Fibroblast of lung (primary cell): Measurements from ENCODE around the gene G0S2.

ENCODE experiments used
- EZH2 ChIP-seq: IDR thresholded peaks from 2 replicates; pipeline ENCODE4 v1.5.1; 2012; ENCODE audit warnings: low read length, control low read depth, mild to moderate bottlenecking; ENCODE audit errors: missing control alignments
- TF ChIP-seq, protein P1 (sequence below), 2 donors: IDR thresholded peaks in 1 of 2; conservative IDR thresholded peaks in 1 of 2; 1 replicate in 1 of 2; 2 replicates in 1 of 2; pipeline ENCODE4 v1.5.1; 2011 to 2012; ENCODE audit warnings: low read length in 2 of 2, control low read depth in 1 of 2, inconsistent platforms in 1 of 2, low read depth in 1 of 2, mild to moderate bottlenecking in 1 of 2

DNA sequence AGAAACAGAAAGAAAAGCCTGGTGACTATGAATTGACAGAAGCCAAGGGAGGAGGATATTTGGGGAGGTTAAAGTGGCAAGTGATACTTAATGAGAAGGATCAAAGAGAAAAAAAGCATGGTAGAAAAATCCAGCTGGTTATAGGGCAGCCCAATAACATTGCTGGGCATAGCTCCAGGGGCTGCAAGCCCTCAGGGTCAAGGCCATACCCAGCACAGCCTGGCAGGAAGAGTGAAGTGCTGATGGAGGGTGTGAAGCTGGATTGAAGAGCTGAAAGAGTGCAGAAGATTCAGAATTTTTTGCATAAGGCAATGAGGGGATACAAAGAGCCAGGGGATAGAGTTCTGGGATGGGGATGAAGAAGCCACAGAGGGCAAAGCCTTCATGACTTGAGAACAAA is 21.5 kb downstream of the G0S2 start:
- TF ChIP-seq, protein P1, sequence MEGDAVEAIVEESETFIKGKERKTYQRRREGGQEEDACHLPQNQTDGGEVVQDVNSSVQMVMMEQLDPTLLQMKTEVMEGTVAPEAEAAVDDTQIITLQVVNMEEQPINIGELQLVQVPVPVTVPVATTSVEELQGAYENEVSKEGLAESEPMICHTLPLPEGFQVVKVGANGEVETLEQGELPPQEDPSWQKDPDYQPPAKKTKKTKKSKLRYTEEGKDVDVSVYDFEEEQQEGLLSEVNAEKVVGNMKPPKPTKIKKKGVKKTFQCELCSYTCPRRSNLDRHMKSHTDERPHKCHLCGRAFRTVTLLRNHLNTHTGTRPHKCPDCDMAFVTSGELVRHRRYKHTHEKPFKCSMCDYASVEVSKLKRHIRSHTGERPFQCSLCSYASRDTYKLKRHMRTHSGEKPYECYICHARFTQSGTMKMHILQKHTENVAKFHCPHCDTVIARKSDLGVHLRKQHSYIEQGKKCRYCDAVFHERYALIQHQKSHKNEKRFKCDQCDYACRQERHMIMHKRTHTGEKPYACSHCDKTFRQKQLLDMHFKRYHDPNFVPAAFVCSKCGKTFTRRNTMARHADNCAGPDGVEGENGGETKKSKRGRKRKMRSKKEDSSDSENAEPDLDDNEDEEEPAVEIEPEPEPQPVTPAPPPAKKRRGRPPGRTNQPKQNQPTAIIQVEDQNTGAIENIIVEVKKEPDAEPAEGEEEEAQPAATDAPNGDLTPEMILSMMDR (conservative IDR thresholded peaks at IDR 0.05 in 1 of 2, IDR thresholded peaks at IDR 0.05 in 1 of 2; ENCODE audit: low read depth in 1 of 2, low read length in 2 of 2), result no peak
- no peak for TF ChIP-seq EZH2
